ENCODE data around the gene CNN2.

GRCh38 chr19:1015061-1015781 is 11.2 kb upstream of the CNN2 start:
- TF ChIP-seq POLR2A (IDR thresholded peaks at IDR 0.05) (no peak), EP300 (IDR thresholded peaks at IDR 0.05) (no peak), CTCF (IDR thresholded peaks at IDR 0.05) (no peak)

All from ovary (tissue), 3 donors.